Skeletal muscle tissue (tissue), 4 donors: ENCODE results near the gene EDEM3. TPM values are rescaled to one million over a fixed set of nuclear protein-coding genes. Genes with fewer than 3 reads are reported as not detected.
"Not testable (repeated sequence)": the region's sequence is repeated elsewhere in the genome, so short reads cannot be mapped to it uniquely, and the experiment has no call there.

ENCODE experiments used
- H3K27ac ChIP-seq: one replicate; pipeline ENCODE4 v1.7.0; 2013; ENCODE audit warnings: mild to moderate bottlenecking, low read depth, low read length, inconsistent platforms
- H3K27me3 ChIP-seq, 3 donors: one replicate each; pipeline ENCODE4 v1.7.0; 2013; ENCODE audit warnings: low read length in 3 of 3; ENCODE audit not compliant: control insufficient read depth in 3 of 3, insufficient read depth in 3 of 3
- H3K36me3 ChIP-seq, 3 donors: one replicate each; pipeline ENCODE4 v1.7.0; 2013; ENCODE audit warnings: low read length in 3 of 3; ENCODE audit not compliant: control insufficient read depth in 3 of 3, insufficient read depth in 3 of 3
- H3K4me1 ChIP-seq, 3 donors: one replicate each; pipeline ENCODE4 v1.7.0; 2013; ENCODE audit warnings: low read length in 3 of 3, mild to moderate bottlenecking in 3 of 3; ENCODE audit not compliant: control insufficient read depth in 3 of 3, insufficient read depth in 3 of 3
- H3K4me3 ChIP-seq, 3 donors: one replicate each; pipeline ENCODE4 v1.7.0; 2013; ENCODE audit warnings: low read length in 3 of 3
- H3K9ac ChIP-seq, 3 donors: one replicate each; pipeline ENCODE4 v1.7.0; 2013; ENCODE audit warnings: low read length in 3 of 3, mild to moderate bottlenecking in 3 of 3, moderate library complexity in 2 of 3, low read depth in 1 of 3
- H3K9me3 ChIP-seq, 3 donors: one replicate each; pipeline ENCODE4 v1.7.0; 2013; ENCODE audit warnings: low read length in 3 of 3; ENCODE audit not compliant: control insufficient read depth in 3 of 3
- total RNA-seq: library from RNA; depleted of rRNA; stranded (reverse); fragments of >200 nt; gene quantifications from one replicate; pipeline ENCODE4 v1.2.3, GENCODE V29; 2014
- donor health status: Osteomylitis.

EDEM3 gene
- total RNA-seq, 1 donor from 2014 or later = 28.2 TPM

DNA sequence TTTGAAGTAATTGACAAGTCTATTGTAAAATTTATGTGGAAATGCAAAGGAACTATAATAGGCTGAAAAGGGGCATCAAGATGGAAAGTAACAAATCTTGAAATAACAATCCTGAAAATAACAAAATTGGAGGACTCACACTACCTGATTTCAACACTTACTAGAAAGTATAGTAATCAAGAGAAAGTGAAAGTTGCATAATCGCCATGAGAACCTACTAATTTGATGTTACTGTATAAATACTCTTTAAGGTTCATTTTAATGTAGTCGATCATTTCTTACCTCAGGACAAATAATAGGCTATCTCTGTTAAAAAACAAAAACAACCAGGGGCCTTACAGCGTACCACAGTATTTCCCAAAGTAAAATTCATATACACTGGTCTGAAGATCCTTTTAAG, 71.7 kb downstream of the EDEM3 start:
- Histone ChIP-seq H3K9ac (no peak overlapping the region), H3K9me3 (no peaks in the 10 kb centered on the region), H3K4me1 (peaks cover 0 to 4% (median 0%) of the 10 kb centered on the region in 3 donors), H3K27ac (no peak overlapping the region), H3K27me3 (no peaks in the 10 kb centered on the region), H3K36me3 (no peaks in the 10 kb centered on the region), H3K4me3 (no peak overlapping the region)

DNA sequence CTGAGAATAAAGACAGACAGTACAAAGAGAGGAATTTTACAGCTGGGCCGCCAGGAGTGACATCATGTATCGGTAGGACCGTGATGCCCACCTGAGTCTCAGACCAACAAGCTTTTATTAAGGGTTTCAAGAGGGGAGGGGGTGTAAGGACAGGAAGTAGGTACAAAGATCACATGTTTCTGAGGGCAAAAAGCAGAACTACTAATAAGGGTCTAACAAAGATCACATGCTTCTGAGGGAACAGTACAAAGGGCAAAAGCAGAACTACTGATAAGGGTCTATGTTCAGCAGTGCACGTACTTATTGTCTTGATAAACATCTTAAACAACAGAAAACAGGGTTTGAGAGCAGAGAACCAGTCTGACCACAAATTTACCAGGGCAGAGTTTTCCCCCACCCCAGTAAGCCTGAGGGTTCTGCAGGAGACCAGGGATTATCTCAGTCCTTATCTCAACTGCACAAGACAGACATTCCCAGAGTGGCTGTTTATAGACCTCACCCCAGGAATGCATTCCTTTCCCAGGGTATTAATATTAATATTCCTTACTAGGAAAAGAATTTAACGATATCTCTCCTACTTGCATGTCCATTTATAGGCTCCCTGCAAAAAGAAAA, 73.9 kb downstream of the EDEM3 start:
- not testable (repeated sequence) for H3K4me1 ChIP-seq, H3K27me3 ChIP-seq, H3K9ac ChIP-seq, H3K4me3 ChIP-seq, H3K9me3 ChIP-seq, H3K36me3 ChIP-seq, H3K27ac ChIP-seq

DNA sequence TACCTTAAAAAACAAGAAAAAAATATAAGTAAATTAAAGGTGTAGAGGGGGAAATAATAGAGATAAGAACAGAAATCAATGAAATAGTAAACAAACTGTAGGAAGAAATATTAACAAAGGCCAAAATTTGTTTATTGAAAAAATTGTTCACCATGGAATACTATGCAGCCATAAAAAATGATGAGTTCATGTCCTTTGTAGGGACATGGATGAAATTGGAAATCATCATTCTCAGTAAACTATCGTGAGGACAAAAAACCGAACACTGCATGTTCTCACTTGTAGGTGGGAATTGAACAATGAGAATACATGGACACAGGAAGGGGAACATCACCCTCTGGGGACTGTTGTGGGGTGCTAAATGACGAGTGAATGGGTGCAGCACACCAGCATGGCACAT, 75.2 kb downstream of the EDEM3 start:
- not testable (repeated sequence) for H3K9ac ChIP-seq, H3K27me3 ChIP-seq, H3K36me3 ChIP-seq, H3K4me1 ChIP-seq, H3K9me3 ChIP-seq, H3K27ac ChIP-seq, H3K4me3 ChIP-seq

DNA sequence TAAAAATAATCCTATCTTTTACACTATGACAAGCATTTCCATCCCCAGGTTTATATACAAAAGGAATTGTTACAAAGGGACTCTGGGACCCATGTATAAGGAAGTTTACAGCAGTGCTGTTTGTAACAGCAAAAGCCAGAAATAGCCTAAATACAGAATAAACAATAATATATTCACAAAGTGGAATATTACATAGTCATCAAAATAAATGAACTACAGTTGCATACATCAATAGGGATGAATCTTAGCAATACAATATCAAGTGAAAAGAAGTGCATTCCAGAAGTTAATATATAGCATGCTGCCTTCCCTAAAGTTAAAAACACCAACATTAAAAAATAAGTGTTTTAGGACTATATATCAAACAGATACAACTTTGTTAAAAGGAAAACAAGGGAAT, 77.3 kb downstream of the EDEM3 start:
- no peaks in the 10 kb centered on the region for H3K27me3 ChIP-seq
- H3K4me1 ChIP-seq = no peaks in the 10 kb centered on the region
- H3K4me3 ChIP-seq = no peak overlapping the region
- H3K9ac ChIP-seq = no peak overlapping the region
- no peaks in the 10 kb centered on the region for H3K36me3 ChIP-seq
- H3K9me3 ChIP-seq = no peaks in the 10 kb centered on the region
- no peak overlapping the region for H3K27ac ChIP-seq

DNA sequence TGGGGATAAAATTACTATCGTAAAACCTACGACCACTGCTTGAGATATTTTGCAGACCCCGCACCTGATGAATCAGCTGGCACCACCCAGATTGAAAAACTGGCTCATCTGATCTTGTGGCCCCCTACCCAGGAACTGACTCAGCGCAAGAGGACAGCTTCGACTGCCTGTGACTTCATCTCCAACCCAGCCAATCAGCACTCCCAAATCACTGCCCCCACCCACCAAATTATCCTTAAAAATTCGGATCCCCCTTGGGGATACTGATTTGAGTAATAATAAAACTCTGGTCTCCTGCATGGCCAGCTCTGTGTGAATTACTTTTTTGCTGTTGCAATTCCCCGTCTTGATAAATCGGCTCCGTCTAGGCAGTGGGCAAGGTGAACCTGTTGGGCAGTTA, 81.4 kb downstream of the EDEM3 start:
- no peaks in the 10 kb centered on the region for H3K27me3 ChIP-seq
- H3K4me1 ChIP-seq = no peaks in the 10 kb centered on the region
- H3K27ac ChIP-seq = no peak overlapping the region
- no peaks in the 10 kb centered on the region for H3K9me3 ChIP-seq
- H3K36me3 ChIP-seq = no peaks in the 10 kb centered on the region
- no peak overlapping the region for H3K4me3 ChIP-seq
- H3K9ac ChIP-seq = no peak overlapping the region

DNA sequence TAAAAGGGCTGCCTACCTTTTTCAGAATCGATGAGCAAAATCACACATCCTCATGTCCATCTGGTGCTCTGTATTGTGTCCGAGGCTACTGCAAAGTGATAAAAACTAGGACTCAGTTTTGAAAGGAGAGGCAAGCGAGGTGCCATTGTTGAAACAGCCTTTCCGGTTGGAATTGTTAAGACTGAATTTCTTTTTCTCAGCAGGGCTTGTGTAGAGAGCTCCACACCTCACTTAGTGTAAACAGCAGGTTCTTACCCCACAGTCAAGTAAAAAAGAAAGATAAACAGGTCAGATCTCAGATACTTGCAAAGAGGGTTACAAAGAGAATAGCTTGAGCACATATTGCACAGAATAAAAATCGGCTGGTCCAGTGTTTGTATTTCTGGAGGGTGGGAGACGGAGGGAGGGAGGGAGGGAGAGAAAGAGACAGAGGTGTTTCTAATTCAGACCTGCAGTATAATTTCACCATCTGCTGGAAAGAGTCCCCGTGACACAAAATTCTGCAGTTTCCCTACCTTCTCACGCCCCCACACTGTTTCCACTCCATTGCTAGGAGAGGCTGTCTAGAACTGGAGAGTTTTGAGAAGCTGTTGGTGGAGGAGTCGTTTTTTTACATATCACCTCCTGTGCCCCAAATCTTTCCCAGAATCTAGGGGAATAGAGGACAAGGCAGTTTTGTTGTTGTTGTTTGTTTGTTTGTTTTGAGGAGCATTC, 82.5 kb downstream of the EDEM3 start:
- Histone ChIP-seq H3K9ac (no peak overlapping the region), H3K4me3 (no peak overlapping the region), H3K27me3 (no peaks in the 10 kb centered on the region), H3K27ac (no peak overlapping the region), H3K9me3 (no peaks in the 10 kb centered on the region), H3K36me3 (no peaks in the 10 kb centered on the region), H3K4me1 (no peaks in the 10 kb centered on the region)

DNA sequence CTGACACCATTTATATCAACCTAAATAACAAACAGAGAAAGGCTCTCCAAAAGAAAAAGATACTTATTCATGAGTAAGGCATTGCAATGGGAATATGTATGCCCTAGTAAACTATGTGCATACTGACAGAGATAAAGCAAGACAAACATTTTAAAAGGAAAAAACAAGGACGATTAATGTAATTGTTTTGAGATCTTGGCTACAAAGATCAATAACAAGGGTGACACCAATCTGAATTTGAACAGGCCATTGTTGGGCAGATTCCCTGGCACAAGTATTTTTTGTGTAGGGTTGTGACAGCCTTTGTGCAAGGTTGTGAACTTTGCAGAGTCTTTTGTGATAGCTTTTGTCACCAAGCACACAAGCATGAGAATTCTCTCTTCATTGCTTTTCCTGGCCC, 85.3 kb downstream of the EDEM3 start:
- no peak overlapping the region for H3K27ac ChIP-seq
- H3K27me3 ChIP-seq = no peaks in the 10 kb centered on the region
- H3K4me3 ChIP-seq = no peak overlapping the region
- no peaks in the 10 kb centered on the region for H3K9me3 ChIP-seq
- H3K9ac ChIP-seq = no peak overlapping the region
- H3K36me3 ChIP-seq = no peaks in the 10 kb centered on the region
- peaks cover 3 to 14% (median 5%) of the 10 kb centered on the region in 3 donors for H3K4me1 ChIP-seq

DNA sequence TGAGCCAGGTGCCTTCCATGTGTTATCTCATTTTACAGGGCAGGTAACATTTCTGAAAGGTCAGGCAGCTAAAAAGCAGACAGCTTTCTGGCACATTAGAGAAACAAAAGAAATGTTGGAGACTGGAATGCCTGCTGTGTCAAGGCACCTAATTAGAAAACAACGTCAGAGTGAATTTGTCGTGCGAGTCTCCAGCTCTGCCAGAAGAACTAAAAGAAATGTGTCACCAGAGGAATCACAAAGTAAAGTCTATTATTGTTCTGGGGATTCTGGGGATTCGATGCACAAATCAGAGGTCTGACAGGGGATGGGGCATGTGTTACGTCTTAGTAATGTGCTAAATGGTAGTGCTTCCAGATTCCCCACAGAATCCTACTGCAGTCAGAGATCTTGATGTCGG, 89.3 kb downstream of the EDEM3 start:
- peak overlapping the region; percentile 64 for H3K27ac ChIP-seq

DNA sequence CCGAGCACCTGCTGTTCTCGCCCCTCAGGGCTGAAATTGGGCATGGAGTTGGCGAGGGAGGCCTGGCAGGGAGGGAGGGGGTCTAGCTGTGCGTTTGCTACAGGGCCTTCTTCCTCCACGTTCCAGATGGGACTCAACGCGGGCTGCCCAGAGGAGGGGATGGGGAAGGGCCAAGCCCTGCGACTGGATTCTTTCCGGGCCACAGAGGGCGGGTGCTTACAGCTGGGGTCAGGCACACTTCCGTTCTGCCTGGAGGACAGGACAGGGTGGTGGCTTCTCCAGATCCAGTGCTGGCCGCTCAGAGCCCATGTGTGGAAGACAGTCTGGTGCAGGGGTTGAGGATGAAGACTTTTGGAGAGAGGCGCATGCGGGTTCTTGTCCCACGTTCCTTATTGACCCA, 90.0 kb downstream of the EDEM3 start:
- Histone ChIP-seq H3K4me1 (peaks cover 9 to 25% (median 14%) of the 10 kb centered on the region in 3 donors), H3K4me3 (peak overlapping the region; percentile 76 to 82 (median 79)), H3K27ac (peak overlapping the region; percentile 64), H3K27me3 (no peaks in the 10 kb centered on the region), H3K36me3 (no peaks in the 10 kb centered on the region), H3K9ac (peak overlapping the region; percentile 70 to 80 (median 70)), H3K9me3 (no peaks in the 10 kb centered on the region)

More for the DNA sequence above, 89.3 kb downstream of the EDEM3 start:
- Histone ChIP-seq H3K9me3 (no peaks in the 10 kb centered on the region), H3K27me3 (no peaks in the 10 kb centered on the region), H3K9ac (no peak overlapping the region), H3K4me1 (peaks cover 9 to 25% (median 14%) of the 10 kb centered on the region in 3 donors), H3K36me3 (no peaks in the 10 kb centered on the region), H3K4me3 (no peak overlapping the region)

DNA sequence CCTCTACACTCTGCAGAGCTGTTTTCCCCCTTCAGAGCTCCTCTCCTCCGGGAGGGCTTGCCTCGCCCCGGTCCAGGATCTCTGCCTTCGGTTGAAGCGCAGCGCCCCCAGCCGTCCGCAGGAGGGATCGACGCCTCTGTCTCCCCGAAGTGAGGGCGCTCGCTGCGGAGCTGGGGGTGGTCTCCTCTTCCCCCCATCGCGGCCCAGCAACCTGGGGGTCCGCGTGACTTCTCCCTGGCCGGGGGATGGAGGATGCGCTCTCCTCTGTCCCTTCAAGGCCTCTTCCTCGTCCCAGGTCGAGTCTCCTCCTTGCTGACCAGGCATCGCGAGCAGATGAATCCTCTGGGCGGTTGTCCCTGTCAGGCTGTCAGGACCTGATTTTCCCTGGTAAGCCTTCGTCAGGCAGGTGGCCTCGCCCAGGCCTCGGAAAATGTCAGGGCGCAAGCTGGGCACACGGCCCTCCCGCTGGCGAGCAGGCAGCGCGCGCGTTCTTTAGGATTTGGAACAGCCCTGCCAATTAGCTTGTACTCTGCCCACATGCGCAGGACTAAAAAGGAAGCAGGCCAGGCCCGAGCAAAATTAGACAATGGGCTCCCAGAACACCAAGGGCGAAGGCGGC, 90.5 kb downstream of the EDEM3 start:
- peak overlapping the region; percentile 70 to 80 (median 70) for H3K9ac ChIP-seq
- H3K9me3 ChIP-seq = no peaks in the 10 kb centered on the region
- peaks cover 9 to 25% (median 14%) of the 10 kb centered on the region in 3 donors for H3K4me1 ChIP-seq
- no peaks in the 10 kb centered on the region for H3K27me3 ChIP-seq
- H3K4me3 ChIP-seq = peak overlapping the region; percentile 76 to 82 (median 79)
- H3K36me3 ChIP-seq = no peaks in the 10 kb centered on the region
- peak overlapping the region; percentile 64 for H3K27ac ChIP-seq
